Measurements from ENCODE around the gene PDPK1.

Gene PDPK1

DNA sequence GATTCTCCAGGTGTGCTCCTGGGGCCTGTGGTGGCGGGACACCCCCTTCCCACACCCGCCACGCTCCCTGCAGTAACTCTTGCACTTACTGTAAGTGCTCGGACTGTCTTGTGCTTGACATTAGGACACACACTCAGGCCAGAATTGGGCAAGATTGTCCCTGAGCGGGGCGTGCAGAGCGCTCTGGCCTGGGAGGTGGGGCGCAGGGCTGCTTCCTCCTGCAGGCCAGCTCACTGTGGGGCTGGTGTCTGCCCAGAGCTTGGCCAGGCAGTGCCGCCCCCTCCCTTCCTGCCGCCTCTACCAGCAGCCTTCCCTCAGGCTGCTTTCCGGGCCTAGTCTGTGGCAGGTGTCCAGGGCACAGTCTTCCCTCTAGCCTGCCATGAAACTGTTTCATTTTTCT, 30.2 kb upstream of the PDPK1 start:
- TF ChIP-seq CTCF (conservative IDR thresholded peaks at IDR 0.05; ENCODE audit: low read length) (no peak), EZH2phosphoT487 (IDR thresholded peaks at IDR 0.05; ENCODE audit: borderline replicate concordance) (no peak)
- no peak overlapping the region for H3K4me2 ChIP-seq (ENCODE audit: low read depth, low read length, poor library complexity, severe bottlenecking)
- H3K9ac ChIP-seq (ENCODE audit: low read depth, low read length, poor library complexity, severe bottlenecking) = no peak overlapping the region

DNA sequence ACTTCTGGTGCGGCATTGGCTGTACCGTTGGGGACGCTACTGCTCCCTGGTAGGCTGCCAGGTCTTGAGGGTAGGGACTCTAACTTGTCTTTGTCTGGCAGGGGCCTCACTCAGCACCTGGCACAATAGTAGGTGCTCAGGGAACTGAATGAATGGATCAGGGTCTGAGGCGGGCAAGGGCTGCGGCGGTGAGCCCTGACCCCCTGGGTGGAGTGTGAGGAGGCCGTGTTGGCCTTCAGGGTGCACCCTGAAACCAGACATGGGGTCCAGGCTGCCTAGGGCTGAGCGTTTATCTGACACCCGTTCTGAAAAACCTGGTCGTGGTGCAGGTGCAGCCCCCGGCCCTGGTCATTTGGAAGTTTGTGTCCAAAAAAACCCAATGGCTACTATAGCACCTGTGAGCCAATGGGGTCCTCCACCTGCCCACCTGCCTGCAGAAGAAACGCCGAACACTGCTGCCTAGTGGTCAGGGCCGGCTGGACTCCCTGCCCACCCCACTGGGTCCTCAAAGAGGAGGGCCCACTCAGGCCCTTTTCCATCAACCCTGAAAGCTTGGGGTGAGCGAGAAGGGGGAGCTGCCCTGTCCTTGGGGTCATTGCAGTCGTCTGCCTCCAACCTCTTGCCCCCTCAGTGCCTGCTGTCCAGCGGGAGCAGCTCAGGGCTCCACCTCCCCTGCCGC, 29.0 kb upstream of the PDPK1 start:
- Histone ChIP-seq H3K4me2 (ENCODE audit: low read depth, low read length, poor library complexity, severe bottlenecking) (no peak overlapping the region), H3K4me3 (ENCODE audit: low read length, poor library complexity, severe bottlenecking) (no peak overlapping the region), H3K9me2 (replicated peaks; ENCODE audit: low read depth, low read length) (no peaks in the 10 kb centered on the region), H3K4me1 (ENCODE audit: insufficient read depth, low read length, poor library complexity, severe bottlenecking) (peaks cover 4% of the 10 kb centered on the region), H3K79me2 (ENCODE audit: insufficient read depth, low read length) (peaks cover under 1% of the 10 kb centered on the region; the same call in 1 of the 2 replicates), H3K9me3 (ENCODE audit: insufficient read depth, low read depth, low read length) (no peaks in the 10 kb centered on the region), H3K36me3 (ENCODE audit: insufficient read depth, low read length) (no peaks in the 10 kb centered on the region), H4K20me1 (ENCODE audit: insufficient read depth, low read length, poor library complexity, severe bottlenecking) (no peaks in the 10 kb centered on the region), H2AFZ (ENCODE audit: low read length) (no peak overlapping the region), H3K9ac (ENCODE audit: low read depth, low read length, poor library complexity, severe bottlenecking) (no peak overlapping the region), H3K27me3 (ENCODE audit: insufficient read depth, low read length, poor library complexity, severe bottlenecking) (no peaks in the 10 kb centered on the region), H3F3A (ENCODE audit: low read depth) (no peaks in the 10 kb centered on the region)
- TF ChIP-seq CTCF (conservative IDR thresholded peaks at IDR 0.05; ENCODE audit: low read length) (no peak), EZH2phosphoT487 (IDR thresholded peaks at IDR 0.05; ENCODE audit: borderline replicate concordance) (no peak)

More for the DNA sequence above, 30.2 kb upstream of the PDPK1 start:
- H3K4me3 ChIP-seq (ENCODE audit: low read length, poor library complexity, severe bottlenecking) = no peak overlapping the region
- no peaks in the 10 kb centered on the region for H3F3A ChIP-seq (ENCODE audit: low read depth)
- no peaks in the 10 kb centered on the region for H3K9me3 ChIP-seq (ENCODE audit: insufficient read depth, low read depth, low read length)
- H3K9me2 ChIP-seq (replicated peaks; ENCODE audit: low read depth, low read length) = no peaks in the 10 kb centered on the region
- H3K36me3 ChIP-seq (ENCODE audit: insufficient read depth, low read length) = no peaks in the 10 kb centered on the region
- H3K27me3 ChIP-seq (ENCODE audit: insufficient read depth, low read length, poor library complexity, severe bottlenecking) = no peaks in the 10 kb centered on the region
- H3K79me2 ChIP-seq (ENCODE audit: insufficient read depth, low read length) = no peaks in the 10 kb centered on the region
- H4K20me1 ChIP-seq (ENCODE audit: insufficient read depth, low read length, poor library complexity, severe bottlenecking) = no peaks in the 10 kb centered on the region
- H2AFZ ChIP-seq (ENCODE audit: low read length) = no peak overlapping the region
- H3K4me1 ChIP-seq (ENCODE audit: insufficient read depth, low read length, poor library complexity, severe bottlenecking) = no peaks in the 10 kb centered on the region

- Histone ChIP-seq H3F3A (ENCODE audit: low read depth) (no peaks in the 10 kb centered on the region), H3K79me2 (ENCODE audit: insufficient read depth, low read length) (peaks cover 25% of the 10 kb centered on the region), H3K4me1 (ENCODE audit: insufficient read depth, low read length, poor library complexity, severe bottlenecking) (peaks cover 10% of the 10 kb centered on the region), H3K9ac (ENCODE audit: low read depth, low read length, poor library complexity, severe bottlenecking) (no peak overlapping the region), H3K4me2 (ENCODE audit: low read depth, low read length, poor library complexity, severe bottlenecking) (no peak overlapping the region), H4K20me1 (ENCODE audit: insufficient read depth, low read length, poor library complexity, severe bottlenecking) (peaks cover 9% of the 10 kb centered on the region), H3K27me3 (ENCODE audit: insufficient read depth, low read length, poor library complexity, severe bottlenecking) (no peaks in the 10 kb centered on the region), H3K4me3 (ENCODE audit: low read length, poor library complexity, severe bottlenecking) (no peak overlapping the region), H3K36me3 (ENCODE audit: insufficient read depth, low read length) (no peaks in the 10 kb centered on the region), H3K9me2 (replicated peaks; ENCODE audit: low read depth, low read length) (no peaks in the 10 kb centered on the region), H2AFZ (ENCODE audit: low read length) (no peak overlapping the region), H3K9me3 (ENCODE audit: insufficient read depth, low read depth, low read length) (no peaks in the 10 kb centered on the region)
- TF ChIP-seq EZH2phosphoT487 (IDR thresholded peaks at IDR 0.05; ENCODE audit: borderline replicate concordance) = no peak
- no peak for TF ChIP-seq CTCF (conservative IDR thresholded peaks at IDR 0.05; ENCODE audit: low read length)
Observed at GRCh38 chr16:2511128-2511800, 26.6 kb upstream of the PDPK1 start.

All from Loucy (cell line).